Brain microvascular endothelial cell (primary cell): ENCODE measurements around the gene PSMB5.

Experiments used
- DNase-seq: peaks from one replicate; pipeline ENCODE4 v3.0.0-alpha.2; 2020
- H3K27ac ChIP-seq: fragments of 250-450 bp; sonication (Bioruptor Pico); 2 replicates; pipeline ENCODE4 v1.5.1; 2020; ENCODE audit warnings: mild to moderate bottlenecking, moderate library complexity
- H3K27me3 ChIP-seq: fragments of 250-450 bp; sonication (Bioruptor Pico); replicated peaks from 2 replicates; pipeline ENCODE4 v1.5.1; 2020; ENCODE audit warnings: mild to moderate bottlenecking
- H3K36me3 ChIP-seq: fragments of 250-450 bp; sonication (Bioruptor Pico); replicated peaks from 2 replicates; pipeline ENCODE4 v1.5.1; 2020; ENCODE audit warnings: mild to moderate bottlenecking
- H3K4me3 ChIP-seq: 2 replicates; pipeline ENCODE4 v1.5.1; 2011; ENCODE audit warnings: low read depth, mild to moderate bottlenecking, control low read depth, low read length, moderate library complexity
- CTCF ChIP-seq: IDR thresholded peaks from 2 replicates; pipeline ENCODE4 v1.5.1; 2011; ENCODE audit warnings: low read depth, mild to moderate bottlenecking, moderate library complexity, low read length, control low read depth, inconsistent platforms; ENCODE audit errors: missing control alignments
- in situ Hi-C: cut with HindIII; loops from 2 replicates; pipeline ENCODE4 v1.10.0; 2017; ENCODE audit warnings: low sequenced_read_pairs, low pct_ligation_motif_present

PSMB5 gene

GRCh38 chr14:23043145-23043544 lies 8.4 kb upstream of the PSMB5 start:
- Histone ChIP-seq H3K27ac (no peak overlapping the region), H3K4me3 (no peak overlapping the region), H3K36me3 (no peaks in the 10 kb centered on the region), H3K27me3 (no peaks in the 10 kb centered on the region)
- in situ Hi-C loops = loop anchor here (10.0 kb wide), 1 partner anchor 58 kb away; the partner anchor contains the start of gene AJUBA
- no peak for DNase-seq
- no peak for TF ChIP-seq CTCF

GRCh38 chr14:23042162-23042965 lies 7.7 kb upstream of the PSMB5 start, which contains the start of gene PSMB11:
PSMB11 (plus strand) TSS chr14:23042212; CDS start chr14:23042226, 14 bp downstream.
- no peak for DNase-seq
- Histone ChIP-seq H3K27ac (no peak within 1 kb of the TSS), H3K4me3 (no peak within 1 kb of the TSS), H3K36me3 (no peaks in the 10 kb centered on the region), H3K27me3 (no peaks in the 10 kb centered on the region)
- in situ Hi-C loops = loop anchor here (10.0 kb wide), 1 partner anchor 58 kb away; the partner anchor contains the start of gene AJUBA
- TF ChIP-seq CTCF = no peak

- no peak for DNase-seq
- no peak for TF ChIP-seq CTCF
- Histone ChIP-seq H3K27me3 (no peaks in the 10 kb centered on the region), H3K27ac (no peak overlapping the region), H3K36me3 (no peaks in the 10 kb centered on the region), H3K4me3 (no peak overlapping the region)
- in situ Hi-C loops = loop anchor here (10.0 kb wide), 1 partner anchor 57 kb away; the partner anchor contains the start of gene AJUBA
Measured at GRCh38 chr14:23041729-23042128, 7.0 kb upstream of the PSMB5 start.

GRCh38 chr14:23040100-23040499 lies 5.4 kb upstream of the PSMB5 start:
- Histone ChIP-seq H3K4me3 (no peak overlapping the region), H3K27ac (no peak overlapping the region), H3K36me3 (no peaks in the 10 kb centered on the region), H3K27me3 (no peaks in the 10 kb centered on the region)
- no peak for TF ChIP-seq CTCF
- no peak for DNase-seq
- in situ Hi-C loops = loop anchor here (10.0 kb wide), 1 partner anchor 55 kb away; the partner anchor contains the start of gene AJUBA

GRCh38 chr14:23035303-23036144 lies 824 bp upstream of the PSMB5 start:
- TF ChIP-seq CTCF = no peak
- in situ Hi-C loops = no loop called here
- DNase-seq = no peak

More at GRCh38 chr14:23035303-23036144, 824 bp upstream of the PSMB5 start:
- Histone ChIP-seq H3K36me3 (peaks cover 23% of the 10 kb centered on the region), H3K27ac (peak overlapping the region; percentile 99), H3K27me3 (no peaks in the 10 kb centered on the region), H3K4me3 (peak overlapping the region; percentile 93)
